IPS-20b (cell line): ENCODE data around the gene PRKAB1.

Experiments used
- H3K27ac ChIP-seq: one replicate; pipeline ENCODE4 v1.5.1; 2013; ENCODE audit warnings: low read length
- H3K27me3 ChIP-seq: 2 replicates; pipeline ENCODE4 v1.6.1; 2013; ENCODE audit warnings: mild to moderate bottlenecking, low read length, inconsistent platforms; ENCODE audit not compliant: insufficient read depth
- H3K36me3 ChIP-seq: 2 replicates; pipeline ENCODE4 v1.6.1; 2013; ENCODE audit warnings: low read depth, mild to moderate bottlenecking, inconsistent platforms, low read length, moderate library complexity; ENCODE audit not compliant: insufficient read depth
- H3K4me1 ChIP-seq: 2 replicates; pipeline ENCODE4 v1.6.1; 2013; ENCODE audit warnings: mild to moderate bottlenecking, control low read depth, inconsistent platforms, low read length, moderate library complexity; ENCODE audit not compliant: insufficient read depth
- H3K4me3 ChIP-seq: 2 replicates; pipeline ENCODE4 v1.5.1; 2013; ENCODE audit warnings: mild to moderate bottlenecking, low read length, inconsistent platforms
- H3K9ac ChIP-seq: 2 replicates; pipeline ENCODE4 v1.6.1; 2013; ENCODE audit warnings: low read depth, mild to moderate bottlenecking, inconsistent platforms, low read length, moderate library complexity
- H3K9me3 ChIP-seq: 2 replicates; pipeline ENCODE4 v1.6.1; 2013; ENCODE audit warnings: mild to moderate bottlenecking, low read depth, low read length, inconsistent platforms; ENCODE audit not compliant: insufficient read depth

PRKAB1 gene

GRCh38 chr12:119686776-119687175, 18.8 kb downstream of the PRKAB1 start:
- no peak overlapping the region for H3K4me3 ChIP-seq
- H3K4me1 ChIP-seq, result no peaks in the 10 kb centered on the region
- no peak overlapping the region for H3K27ac ChIP-seq
- H3K9me3 ChIP-seq, result no peaks in the 10 kb centered on the region
- no peak overlapping the region for H3K9ac ChIP-seq
- peaks cover 49% of the 10 kb centered on the region for H3K36me3 ChIP-seq
- H3K27me3 ChIP-seq, result no peaks in the 10 kb centered on the region

GRCh38 chr12:119687406-119687805, 19.5 kb downstream of the PRKAB1 start:
- no peaks in the 10 kb centered on the region for H3K4me1 ChIP-seq
- H3K27ac ChIP-seq, result no peak overlapping the region
- no peaks in the 10 kb centered on the region for H3K27me3 ChIP-seq
- H3K36me3 ChIP-seq, result peaks cover 45% of the 10 kb centered on the region
- H3K9ac ChIP-seq, result no peak overlapping the region
- no peak overlapping the region for H3K4me3 ChIP-seq
- no peaks in the 10 kb centered on the region for H3K9me3 ChIP-seq

DNA sequence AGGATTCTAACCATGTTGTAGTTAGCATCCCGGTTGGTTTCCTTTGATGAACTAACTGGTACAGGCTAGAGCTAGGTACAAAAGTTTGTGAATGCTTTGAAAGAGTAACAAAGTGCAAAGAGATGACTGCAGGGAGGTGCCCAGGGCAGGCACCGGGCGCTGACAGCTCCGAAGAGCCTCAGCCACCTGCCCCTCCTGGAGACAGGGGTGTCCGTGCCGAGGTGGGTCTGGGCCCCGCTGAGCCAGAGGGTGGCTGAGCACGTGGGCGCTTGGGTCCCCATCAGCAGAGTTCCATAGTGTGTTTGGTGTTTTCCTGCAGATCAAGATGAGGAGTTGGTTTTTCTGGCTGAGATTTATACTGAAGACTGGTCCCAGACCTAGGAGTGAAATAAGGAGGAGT, 19.9 kb downstream of the PRKAB1 start:
- no peak overlapping the region for H3K4me3 ChIP-seq
- H3K9me3 ChIP-seq, result no peaks in the 10 kb centered on the region
- no peak overlapping the region for H3K27ac ChIP-seq
- H3K9ac ChIP-seq, result no peak overlapping the region
- H3K27me3 ChIP-seq, result no peaks in the 10 kb centered on the region
- H3K36me3 ChIP-seq, result peaks cover 46% of the 10 kb centered on the region
- H3K4me1 ChIP-seq, result no peaks in the 10 kb centered on the region

GRCh38 chr12:119689935-119690500, 22.1 kb downstream of the PRKAB1 start:
- Histone ChIP-seq H3K27me3 (no peaks in the 10 kb centered on the region), H3K9me3 (no peaks in the 10 kb centered on the region), H3K36me3 (peaks cover 60% of the 10 kb centered on the region), H3K4me3 (no peak overlapping the region), H3K27ac (no peak overlapping the region), H3K4me1 (no peaks in the 10 kb centered on the region), H3K9ac (no peak overlapping the region)

- Histone ChIP-seq H3K36me3 (peaks cover 66% of the 10 kb centered on the region), H3K9me3 (no peaks in the 10 kb centered on the region), H3K27me3 (no peaks in the 10 kb centered on the region), H3K9ac (no peak overlapping the region), H3K4me1 (no peaks in the 10 kb centered on the region), H3K27ac (no peak overlapping the region), H3K4me3 (no peak overlapping the region)
Measured at GRCh38 chr12:119691202-119691810, 23.4 kb downstream of the PRKAB1 start.

- Histone ChIP-seq H3K27me3 (no peaks in the 10 kb centered on the region), H3K36me3 (peaks cover 66% of the 10 kb centered on the region), H3K27ac (no peak overlapping the region), H3K9me3 (no peaks in the 10 kb centered on the region), H3K4me1 (no peaks in the 10 kb centered on the region), H3K4me3 (no peak overlapping the region), H3K9ac (no peak overlapping the region)
Measured at GRCh38 chr12:119692410-119692809, 24.5 kb downstream of the PRKAB1 start.

GRCh38 chr12:119692997-119693396, 25.1 kb downstream of the PRKAB1 start:
- peaks cover 66% of the 10 kb centered on the region for H3K36me3 ChIP-seq
- no peak overlapping the region for H3K9ac ChIP-seq
- no peaks in the 10 kb centered on the region for H3K4me1 ChIP-seq
- no peak overlapping the region for H3K27ac ChIP-seq
- no peaks in the 10 kb centered on the region for H3K27me3 ChIP-seq
- H3K4me3 ChIP-seq, result no peak overlapping the region
- no peaks in the 10 kb centered on the region for H3K9me3 ChIP-seq

GRCh38 chr12:119693511-119693910, 25.6 kb downstream of the PRKAB1 start:
- Histone ChIP-seq H3K9ac (no peak overlapping the region), H3K27ac (no peak overlapping the region), H3K4me1 (no peaks in the 10 kb centered on the region), H3K9me3 (no peaks in the 10 kb centered on the region), H3K4me3 (no peak overlapping the region), H3K36me3 (peaks cover 62% of the 10 kb centered on the region), H3K27me3 (no peaks in the 10 kb centered on the region)

DNA sequence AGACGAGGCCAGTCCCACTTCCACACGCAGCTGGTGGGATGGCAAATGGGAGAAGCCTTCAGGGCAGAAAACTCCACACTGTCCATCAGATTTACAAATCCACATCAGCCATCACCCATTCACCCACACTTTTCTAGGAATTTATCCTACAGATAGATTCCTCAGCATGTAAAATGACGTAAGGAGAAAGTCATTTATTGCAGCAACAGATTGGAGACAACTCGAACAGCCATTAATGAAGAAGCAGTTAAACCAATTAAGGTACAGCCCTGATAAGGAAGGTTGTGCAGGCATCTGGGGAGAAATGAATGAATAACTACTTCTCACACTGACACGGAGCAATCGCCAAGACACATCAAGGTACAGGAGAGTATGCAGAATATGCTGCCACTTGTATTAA, 26.2 kb downstream of the PRKAB1 start:
- Histone ChIP-seq H3K9ac (no peak overlapping the region), H3K36me3 (peaks cover 60% of the 10 kb centered on the region), H3K9me3 (no peaks in the 10 kb centered on the region), H3K4me3 (no peak overlapping the region), H3K4me1 (no peaks in the 10 kb centered on the region), H3K27me3 (no peaks in the 10 kb centered on the region), H3K27ac (no peak overlapping the region)

DNA sequence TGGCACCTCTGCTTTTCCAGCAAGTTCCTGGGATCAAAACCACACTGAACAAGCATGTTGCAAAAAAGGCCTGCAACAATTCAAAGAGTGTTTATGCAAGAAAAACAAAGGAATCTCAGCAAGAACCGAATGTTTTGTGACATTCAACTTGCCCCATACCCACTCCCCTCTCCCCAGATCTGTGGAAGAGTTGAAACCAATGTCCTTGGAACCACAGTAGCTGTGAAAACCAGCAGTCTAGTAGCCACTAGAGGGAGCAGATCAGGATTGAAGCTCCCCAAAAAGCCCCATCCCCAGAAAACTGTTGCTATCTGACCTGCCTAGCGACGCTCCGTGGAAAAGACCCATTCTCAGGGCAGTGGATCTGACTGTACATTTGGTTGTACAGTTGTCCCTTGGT, 27.1 kb downstream of the PRKAB1 start:
- Histone ChIP-seq H3K9ac (no peak overlapping the region), H3K4me1 (no peaks in the 10 kb centered on the region), H3K9me3 (no peaks in the 10 kb centered on the region), H3K36me3 (peaks cover 63% of the 10 kb centered on the region), H3K4me3 (no peak overlapping the region), H3K27me3 (no peaks in the 10 kb centered on the region), H3K27ac (no peak overlapping the region)

DNA sequence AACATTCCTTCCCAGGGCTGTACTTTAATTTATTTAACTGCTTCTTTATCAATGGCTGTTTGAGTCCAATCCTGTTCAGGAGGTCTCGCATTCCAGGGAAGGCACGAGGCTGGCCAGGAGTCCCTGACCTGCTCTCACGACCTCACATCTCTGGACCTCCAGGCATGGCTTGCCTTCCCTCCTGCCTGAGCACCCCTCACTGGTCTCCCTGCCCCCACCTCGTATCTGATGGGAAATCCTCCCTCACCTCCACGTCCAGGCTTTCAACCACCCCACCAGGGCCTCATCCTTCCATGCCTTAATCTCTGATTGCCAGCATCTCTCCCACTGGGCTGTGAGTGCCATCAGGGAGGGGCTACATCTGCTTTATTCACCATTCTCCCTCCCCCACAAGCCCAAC, 29.0 kb downstream of the PRKAB1 start:
- H3K27ac ChIP-seq, result no peak overlapping the region
- H3K9ac ChIP-seq, result no peak overlapping the region
- H3K4me3 ChIP-seq, result no peak overlapping the region
- H3K4me1 ChIP-seq, result no peaks in the 10 kb centered on the region
- H3K27me3 ChIP-seq, result no peaks in the 10 kb centered on the region
- H3K36me3 ChIP-seq, result peaks cover 70% of the 10 kb centered on the region
- no peaks in the 10 kb centered on the region for H3K9me3 ChIP-seq

DNA sequence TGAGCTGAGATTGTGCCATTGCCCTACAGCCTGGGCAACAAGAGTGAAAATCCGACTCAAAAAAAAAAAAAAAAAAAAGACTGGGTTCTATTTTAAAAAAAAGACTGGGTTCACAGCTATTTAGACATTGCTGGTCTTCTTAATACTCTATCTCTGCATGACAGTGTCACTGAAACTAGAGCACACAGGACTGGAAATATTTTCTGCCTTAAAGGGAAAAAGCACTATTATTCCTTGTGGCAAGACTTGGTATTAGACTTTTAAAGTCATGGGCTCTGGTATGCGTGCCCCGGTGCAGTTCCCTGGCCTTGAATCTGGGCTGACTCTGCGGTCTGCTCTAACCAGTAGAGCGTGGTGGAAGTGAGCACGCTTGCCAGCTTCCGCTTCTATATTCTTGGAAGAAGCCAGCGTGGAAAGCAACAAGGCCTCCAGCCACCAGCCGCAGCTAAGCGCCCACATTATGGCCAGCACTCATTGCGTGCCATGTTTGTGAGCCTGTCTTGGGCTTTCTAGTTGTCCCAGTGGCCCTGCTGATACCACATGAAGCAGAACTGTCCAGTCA, 31.3 kb downstream of the PRKAB1 start:
- Histone ChIP-seq H3K9me3 (no peaks in the 10 kb centered on the region), H3K27ac (no peak overlapping the region), H3K4me3 (no peak overlapping the region), H3K4me1 (no peaks in the 10 kb centered on the region), H3K36me3 (peaks cover 66% of the 10 kb centered on the region), H3K9ac (no peak overlapping the region), H3K27me3 (no peaks in the 10 kb centered on the region)
